Kidney (tissue), 14 donors: Measurements from ENCODE around the gene RAD21L1. TPM values are rescaled to one million over a fixed set of nuclear protein-coding genes. Genes with fewer than 3 reads are reported as not detected.

Source experiments
- DNase-seq, 5 donors: peaks; one replicate each; pipeline ENCODE4 v3.0.0-alpha.2; 2013 to 2020
- FAIRE-seq: peaks from 2 replicates; lab custom pipeline; 2012; peaks lifted over from hg19 to GRCh38; lab: Jason Lieb, UNC
- H3K27ac ChIP-seq, 2 donors: one replicate each; pipeline ENCODE4 v1.7.0; 2013; ENCODE audit warnings: low read depth in 2 of 2, low read length in 2 of 2, inconsistent platforms in 1 of 2
- H3K27me3 ChIP-seq: one replicate; pipeline ENCODE4 v1.7.1; 2013; ENCODE audit warnings: low read length, inconsistent platforms; ENCODE audit not compliant: control insufficient read depth, insufficient read depth
- H3K36me3 ChIP-seq, 3 donors: one replicate each; pipeline versions ENCODE4 v1.7.0 to v1.7.1; 2013; ENCODE audit warnings: low read length in 3 of 3, control low read depth in 1 of 3, inconsistent platforms in 1 of 3; ENCODE audit not compliant: insufficient read depth in 3 of 3, control insufficient read depth in 2 of 3
- H3K4me1 ChIP-seq, 3 donors: one replicate each; pipeline versions ENCODE4 v1.7.0 to v1.7.1; 2013; ENCODE audit warnings: low read length in 3 of 3, inconsistent platforms in 1 of 3, low read depth in 1 of 3; ENCODE audit not compliant: control insufficient read depth in 2 of 3, insufficient read depth in 2 of 3
- H3K4me3 ChIP-seq, 3 donors: one replicate each; pipeline versions ENCODE4 v1.7.0 to v1.8.1; 2013; ENCODE audit warnings: low read length in 3 of 3, control low read depth in 1 of 3, inconsistent platforms in 1 of 3
- H3K9ac ChIP-seq, 3 donors: one replicate each; pipeline versions ENCODE4 v1.7.0 to v1.7.1; 2013; ENCODE audit warnings: low read length in 3 of 3, control low read depth in 1 of 3, inconsistent platforms in 1 of 3
- H3K9me3 ChIP-seq, 3 donors: one replicate each; pipeline versions ENCODE4 v1.7.0 to v1.7.1; 2013; ENCODE audit warnings: low read length in 3 of 3, control low read depth in 1 of 3, inconsistent platforms in 1 of 3; ENCODE audit not compliant: control insufficient read depth in 2 of 3, insufficient read depth in 1 of 3
- CTCF ChIP-seq: IDR thresholded peaks from 3 replicates; pipeline ENCODE4 v1.5.1; 2012; ENCODE audit warnings: mild to moderate bottlenecking, moderate library complexity, borderline replicate concordance; ENCODE audit not compliant: insufficient read depth; ENCODE audit errors: extremely low read depth
- intact Hi-C: fragments of 100-400 bp; cut with DNase I; formaldehyde crosslinking; loops from one replicate; pipeline ENCODE4 v1.11.1; 2022
- polyA plus RNA-seq: library from polyadenylated mRNA; stranded (reverse); fragments of 350-450 nt; fragmentation: Illumina TruSeq; extraction: RNeasy Lipid Tissue Mini Kit (QIAGEN cat#74804); gene quantifications from one replicate; pipeline ENCODE4 v1.2.3, GENCODE V29; 2014; ENCODE audit warnings: low read depth, low replicate concordance; ENCODE audit not compliant: insufficient read depth
- total RNA-seq: library from RNA; stranded (reverse); fragmentation: NEBNext Ultra II Directional; extraction: Animal tissue kit (Norgen Biotek cat#: 25700); gene quantifications from one replicate; pipeline ENCODE4 v1.2.1, GENCODE V29; 2021
- donor health status: control.
- donor health status: control.
- donor health status: control.
- donor health status: control.
- donor health status: control.
- donor health status: DM: yes; HTN: yes; CAD: no.
- donor health status: Normal renal cell carcinoma (clear cell type).

The RAD21L1 gene
- total and polyA plus RNA-seq, 2 donors from 2014 or later: not detected

- Histone ChIP-seq H3K36me3 (no peaks in the 10 kb centered on the region), H3K27me3 (no peaks in the 10 kb centered on the region), H3K27ac (no peak overlapping the region), H3K4me3 (no peak overlapping the region), H3K4me1 (no peaks in the 10 kb centered on the region), H3K9me3 (no peaks in the 10 kb centered on the region), H3K9ac (no peak overlapping the region)
- intact Hi-C loops: no loop called here
- TF ChIP-seq CTCF: no peak
- FAIRE-seq: no peak
- peak in 1 of 5 donors; percentile 59 for DNase-seq
These were observed 71.1 kb downstream of the RAD21L1 start for GRCh38 chr20:1296922-1297321.

GRCh38 chr20:1297486-1297885, 71.6 kb downstream of the RAD21L1 start:
- no peak overlapping the region for H3K9ac ChIP-seq
- FAIRE-seq: no peak
- no peak overlapping the region for H3K27ac ChIP-seq
- H3K4me1 ChIP-seq: no peaks in the 10 kb centered on the region
- H3K27me3 ChIP-seq: no peaks in the 10 kb centered on the region
- no peaks in the 10 kb centered on the region for H3K36me3 ChIP-seq
- intact Hi-C loops: no loop called here
- TF ChIP-seq CTCF: no peak
- H3K4me3 ChIP-seq: no peak overlapping the region
- DNase-seq: no peak
- no peaks in the 10 kb centered on the region for H3K9me3 ChIP-seq

- Histone ChIP-seq H3K4me1 (no peaks in the 10 kb centered on the region), H3K4me3 (no peak overlapping the region), H3K27me3 (no peaks in the 10 kb centered on the region), H3K9me3 (no peaks in the 10 kb centered on the region), H3K27ac (no peak overlapping the region), H3K9ac (no peak overlapping the region), H3K36me3 (no peaks in the 10 kb centered on the region)
- DNase-seq: peak in 1 of 5 donors; percentile 2
- TF ChIP-seq CTCF: no peak
- intact Hi-C loops: no loop called here
- FAIRE-seq: no peak
These were observed 72.3 kb downstream of the RAD21L1 start for GRCh38 chr20:1298166-1298565.

GRCh38 chr20:1298888-1299511, 73.2 kb downstream of the RAD21L1 start:
- Histone ChIP-seq H3K9ac (no peak overlapping the region), H3K4me3 (no peak overlapping the region), H3K27me3 (no peaks in the 10 kb centered on the region), H3K9me3 (no peaks in the 10 kb centered on the region), H3K4me1 (no peaks in the 10 kb centered on the region), H3K36me3 (no peaks in the 10 kb centered on the region), H3K27ac (no peak overlapping the region)
- TF ChIP-seq CTCF: no peak
- intact Hi-C loops: no loop called here
- no peak for FAIRE-seq
- peak in 1 of 5 donors; percentile 46 for DNase-seq
